HL-60 (cell line): ENCODE measurements around the gene DIP2C.

Experiments used
- POLR2AphosphoS5 ChIP-seq: IDR thresholded peaks from 2 replicates; pipeline ENCODE4 v1.6.1; 2012; ENCODE audit warnings: low read depth
- REST ChIP-seq: IDR thresholded peaks from 2 replicates; pipeline ENCODE4 v1.6.1; 2012; ENCODE audit warnings: low read depth; ENCODE audit not compliant: insufficient replicate concordance
- TF ChIP-seq, protein P1 (sequence below): IDR thresholded peaks from one replicate; pipeline ENCODE4 v1.5.1; 2011; ENCODE audit warnings: low read length, control low read depth, inconsistent platforms; ENCODE audit not compliant: insufficient read depth

DNA sequence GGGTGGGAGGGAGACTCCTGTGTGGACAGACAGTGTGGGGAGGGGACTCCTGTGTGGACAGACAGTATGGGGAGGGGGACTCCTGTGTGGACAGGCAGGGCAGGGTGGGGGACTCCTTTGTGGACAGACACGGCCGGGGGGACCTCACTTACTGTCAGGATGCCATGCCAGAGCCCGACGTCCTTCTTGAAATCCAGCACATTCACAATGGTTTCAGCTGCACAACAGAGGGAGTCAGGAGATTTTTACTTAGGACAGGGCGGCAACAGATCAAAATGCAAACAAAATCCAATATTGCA is 301.9 kb downstream of the DIP2C start:
- TF ChIP-seq, protein P1, sequence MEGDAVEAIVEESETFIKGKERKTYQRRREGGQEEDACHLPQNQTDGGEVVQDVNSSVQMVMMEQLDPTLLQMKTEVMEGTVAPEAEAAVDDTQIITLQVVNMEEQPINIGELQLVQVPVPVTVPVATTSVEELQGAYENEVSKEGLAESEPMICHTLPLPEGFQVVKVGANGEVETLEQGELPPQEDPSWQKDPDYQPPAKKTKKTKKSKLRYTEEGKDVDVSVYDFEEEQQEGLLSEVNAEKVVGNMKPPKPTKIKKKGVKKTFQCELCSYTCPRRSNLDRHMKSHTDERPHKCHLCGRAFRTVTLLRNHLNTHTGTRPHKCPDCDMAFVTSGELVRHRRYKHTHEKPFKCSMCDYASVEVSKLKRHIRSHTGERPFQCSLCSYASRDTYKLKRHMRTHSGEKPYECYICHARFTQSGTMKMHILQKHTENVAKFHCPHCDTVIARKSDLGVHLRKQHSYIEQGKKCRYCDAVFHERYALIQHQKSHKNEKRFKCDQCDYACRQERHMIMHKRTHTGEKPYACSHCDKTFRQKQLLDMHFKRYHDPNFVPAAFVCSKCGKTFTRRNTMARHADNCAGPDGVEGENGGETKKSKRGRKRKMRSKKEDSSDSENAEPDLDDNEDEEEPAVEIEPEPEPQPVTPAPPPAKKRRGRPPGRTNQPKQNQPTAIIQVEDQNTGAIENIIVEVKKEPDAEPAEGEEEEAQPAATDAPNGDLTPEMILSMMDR = no peak
- TF ChIP-seq REST (no peak), POLR2AphosphoS5 (no peak)
